ENCODE data around the gene HVCN1. TPM values are rescaled to one million over a fixed set of nuclear protein-coding genes. Genes with fewer than 3 reads are reported as not detected.
A peak's percentile ranks its signal among the peaks of the same experiment; 100 is the strongest.

HVCN1 gene
- total and polyA plus RNA-seq, 2 donors (not counting 1 experiment from before 2014, with no cell fraction given) = 216 to 422 TPM

DNA sequence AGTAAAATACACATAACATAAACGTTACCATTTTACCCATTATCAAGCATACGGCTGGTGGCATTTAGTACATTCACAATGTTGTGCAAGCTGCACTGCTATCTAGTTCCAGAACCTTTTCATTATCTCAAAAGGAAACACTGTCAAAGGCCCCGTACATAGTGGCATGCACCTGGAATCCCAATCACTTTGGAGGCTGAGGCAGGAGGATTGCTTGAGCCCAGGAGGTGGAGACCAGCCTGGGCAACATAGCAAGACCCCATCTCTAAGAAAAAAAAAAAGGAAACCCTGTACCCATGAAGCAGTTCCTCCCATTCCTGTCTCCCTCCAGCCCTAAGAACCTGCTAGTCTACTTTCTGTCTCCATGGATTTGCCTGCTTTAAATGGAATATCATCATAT is 7.4 kb upstream of the HVCN1 start:
- Mint-ChIP-seq H3K4me1 (peaks cover 59% of the 10 kb centered on the region), H3K4me3 (no peak overlapping the region), H3K9me3 (ENCODE audit: insufficient read depth) (no peaks in the 10 kb centered on the region), H3K27ac (peak overlapping the region; percentile 79), H3K27me3 (no peaks in the 10 kb centered on the region)
- peak overlapping the region in 1 of 2 donors; percentile 58 for H3K27ac ChIP-seq (ENCODE audit: low read length in 2 of 2)
- no peaks in the 10 kb centered on the region for H3K27me3 ChIP-seq (replicated peaks in 1 of 4; ENCODE audit: control extremely low read depth in 1 of 4, control insufficient read depth in 3 of 4, insufficient read depth in 4 of 4, low read length in 3 of 4)
- POLR2A ChIA-PET = interaction anchor here (0.7 kb wide), 1 partner anchor 42 kb away, joined by 4 read pairs; no protein-coding TSS in a partner anchor
- H3K36me3 ChIP-seq (replicated peaks in 1 of 2; ENCODE audit: control extremely low read depth in 1 of 2, control insufficient read depth in 1 of 2, extremely low read depth in 1 of 2, insufficient read depth in 2 of 2, low read length in 1 of 2) = no peaks in the 10 kb centered on the region
- 97% methylated on average over 3 of the region's 3 CpGs for WGBS (ENCODE audit: insufficient coverage)
- ATAC-seq (ENCODE audit: low read depth) (no peak), DNase-seq (no peak)
- no peaks in the 10 kb centered on the region for H3K9me3 ChIP-seq (ENCODE audit: control extremely low read depth in 1 of 3, control insufficient read depth in 2 of 3, insufficient read depth in 1 of 3, low read length in 2 of 3)
- no peak overlapping the region for H3K4me3 ChIP-seq (ENCODE audit: control extremely low read depth in 1 of 5, extremely low read depth in 1 of 5, insufficient read depth in 1 of 5, low read depth in 2 of 5, low read length in 4 of 5)
- H3K9ac ChIP-seq (ENCODE audit: low read length) = no peak overlapping the region
- intact Hi-C loops (cut with micrococcal nuclease) = no loop called here
- CTCF ChIA-PET = interaction anchor here (0.7 to 3.5 kb wide), 7 partner anchors 28 to 192 kb away, joined by 3 to 64 read pairs (median 4); no protein-coding TSS in a partner anchor
- peaks cover 51 to 54% of the 10 kb centered on the region in 2 donors for H3K4me1 ChIP-seq (ENCODE audit: control insufficient read depth in 2 of 2, insufficient read depth in 2 of 2, low read length in 2 of 2)
- no peaks in the 10 kb centered on the region for H4K20me1 ChIP-seq (ENCODE audit: control insufficient read depth, insufficient read depth, low read length, poor library complexity, severe bottlenecking)
- no peak overlapping the region for H2AFZ ChIP-seq (ENCODE audit: insufficient read depth, low read depth, low read length, poor library complexity, severe bottlenecking)
- H3K4me2 ChIP-seq (replicated peaks; ENCODE audit: low read depth, low read length, poor library complexity, severe bottlenecking) = no peak overlapping the region
- TF ChIP-seq CTCF (IDR thresholded peaks at IDR 0.05) (no peak), EZH2 (IDR thresholded peaks at IDR 0.05; ENCODE audit: borderline replicate concordance, insufficient read depth, low read depth, low read length, poor library complexity, severe bottlenecking) (no peak)
- peaks cover 50% of the 10 kb centered on the region for H3K79me2 ChIP-seq (ENCODE audit: control insufficient read depth, insufficient read depth, low read length)

DNA sequence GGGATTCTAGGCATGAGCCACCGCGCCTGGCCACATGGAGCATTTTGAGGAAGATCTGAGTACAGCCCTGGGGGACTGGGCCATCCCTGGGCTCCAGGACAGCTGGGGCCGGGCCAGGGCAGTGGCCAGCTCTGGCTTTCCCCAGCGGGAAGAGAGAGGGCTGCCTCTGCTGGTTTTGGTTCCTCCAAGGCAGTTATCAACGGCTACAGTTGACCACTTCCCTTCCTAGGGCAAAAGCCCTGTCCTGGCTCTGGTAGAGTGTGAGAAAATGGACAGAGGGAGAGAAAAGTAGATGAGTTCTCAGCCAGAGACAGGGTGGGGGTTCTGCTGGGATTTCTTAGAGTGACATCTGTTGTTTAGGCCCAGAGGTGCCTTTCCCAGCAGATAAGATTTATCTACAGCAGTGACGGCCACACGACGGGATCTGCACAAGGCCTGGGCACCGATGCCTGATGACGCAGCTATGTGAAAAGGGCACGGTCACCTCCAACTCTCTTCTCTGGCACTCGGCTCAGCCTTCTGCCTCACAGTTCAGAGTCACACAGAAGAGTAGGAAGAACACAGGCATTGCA is 5.5 kb upstream of the HVCN1 start:
- DNase-seq = no peak
- ATAC-seq (ENCODE audit: low read depth) = no peak
- Histone ChIP-seq H3K4me1 (ENCODE audit: control insufficient read depth in 2 of 2, insufficient read depth in 2 of 2, low read length in 2 of 2) (peaks cover 66 to 73% of the 10 kb centered on the region in 2 donors), H3K4me2 (replicated peaks; ENCODE audit: low read depth, low read length, poor library complexity, severe bottlenecking) (peak overlapping the region; percentile 21), H3K9ac (ENCODE audit: low read length) (no peak overlapping the region), H3K9me3 (ENCODE audit: control extremely low read depth in 1 of 3, control insufficient read depth in 2 of 3, insufficient read depth in 1 of 3, low read length in 2 of 3) (no peaks in the 10 kb centered on the region), H3K27me3 (replicated peaks in 1 of 4; ENCODE audit: control extremely low read depth in 1 of 4, control insufficient read depth in 3 of 4, insufficient read depth in 4 of 4, low read length in 3 of 4) (no peaks in the 10 kb centered on the region), H3K27ac (ENCODE audit: low read length in 2 of 2) (peak overlapping the region; percentile 35 to 49), H3K4me3 (ENCODE audit: control extremely low read depth in 1 of 5, extremely low read depth in 1 of 5, insufficient read depth in 1 of 5, low read depth in 2 of 5, low read length in 4 of 5) (no peak overlapping the region), H4K20me1 (ENCODE audit: control insufficient read depth, insufficient read depth, low read length, poor library complexity, severe bottlenecking) (no peaks in the 10 kb centered on the region), H3K36me3 (replicated peaks in 1 of 2; ENCODE audit: control extremely low read depth in 1 of 2, control insufficient read depth in 1 of 2, extremely low read depth in 1 of 2, insufficient read depth in 2 of 2, low read length in 1 of 2) (no peaks in the 10 kb centered on the region), H3K79me2 (ENCODE audit: control insufficient read depth, insufficient read depth, low read length) (peaks cover 62% of the 10 kb centered on the region), H2AFZ (ENCODE audit: insufficient read depth, low read depth, low read length, poor library complexity, severe bottlenecking) (no peak overlapping the region)
- intact Hi-C loops (cut with micrococcal nuclease) = no loop called here
- peak overlapping the region; percentile 87 for H3K27ac Mint-ChIP-seq
- 81% methylated on average over 11 of the region's 12 CpGs for WGBS (ENCODE audit: insufficient coverage)
- H3K4me1 Mint-ChIP-seq = peaks cover 75% of the 10 kb centered on the region
- ChIA-PET CTCF (interaction anchor here (0.8 to 5.9 kb wide), 5 partner anchors 18 to 131 kb away, joined by 3 to 34 read pairs (median 4); no protein-coding TSS in a partner anchor), POLR2A (interaction anchor here (0.6 to 1.2 kb wide), 2 partner anchors 47 to 101 kb away, joined by 3 to 4 read pairs; no protein-coding TSS in a partner anchor)
- no peaks in the 10 kb centered on the region for H3K9me3 Mint-ChIP-seq (ENCODE audit: insufficient read depth)
- no peak for TF ChIP-seq CTCF (IDR thresholded peaks at IDR 0.05)
- TF ChIP-seq EZH2 (IDR thresholded peaks at IDR 0.05; ENCODE audit: borderline replicate concordance, insufficient read depth, low read depth, low read length, poor library complexity, severe bottlenecking) = no peak
- H3K27me3 Mint-ChIP-seq = no peaks in the 10 kb centered on the region
- H3K4me3 Mint-ChIP-seq = peak overlapping the region; percentile 18
